OCI-LY7 (cell line): ENCODE data around the gene AP1M1.

Source experiments
- EZH2phosphoT487 ChIP-seq: fragments of 200-600 bp; sonication (generic); IDR thresholded peaks from 2 replicates; pipeline ENCODE4 v1.6.1; 2018; ENCODE audit warnings: low read depth, borderline replicate concordance, mild to moderate bottlenecking, mixed run types, antibody characterized with exemption, low read length, moderate library complexity, mixed read lengths
- TF ChIP-seq, protein P1 (sequence below): fragments of 200-600 bp; sonication (generic); conservative IDR thresholded peaks from 2 replicates; pipeline ENCODE4 v1.5.1; 2014; ENCODE audit warnings: mild to moderate bottlenecking, antibody characterized with exemption, low read length, moderate library complexity, mixed read lengths

DNA sequence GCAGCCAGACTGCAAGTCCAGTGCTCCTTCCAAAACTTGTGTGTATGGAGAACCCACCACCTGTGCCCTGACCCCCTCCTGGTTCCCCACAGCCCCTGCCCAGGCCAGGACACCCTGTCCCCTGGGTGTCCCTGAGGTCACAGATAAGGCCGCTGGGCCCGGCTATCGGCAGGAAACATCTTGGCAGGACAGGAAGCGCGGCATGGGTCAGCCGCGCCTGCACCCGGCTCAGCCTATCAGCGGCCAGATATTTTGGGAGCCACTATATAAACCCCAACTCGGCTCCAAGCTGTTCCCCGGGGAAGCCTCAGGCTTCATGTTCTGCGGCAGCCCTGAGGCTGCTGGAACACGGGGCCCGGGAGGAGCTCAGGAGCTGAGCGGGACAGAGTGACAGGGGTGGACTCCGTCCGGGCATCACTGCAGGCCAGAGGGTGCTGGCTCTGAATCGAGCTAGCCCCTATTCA is 60.8 kb downstream of the AP1M1 start:
- TF ChIP-seq, protein P1, sequence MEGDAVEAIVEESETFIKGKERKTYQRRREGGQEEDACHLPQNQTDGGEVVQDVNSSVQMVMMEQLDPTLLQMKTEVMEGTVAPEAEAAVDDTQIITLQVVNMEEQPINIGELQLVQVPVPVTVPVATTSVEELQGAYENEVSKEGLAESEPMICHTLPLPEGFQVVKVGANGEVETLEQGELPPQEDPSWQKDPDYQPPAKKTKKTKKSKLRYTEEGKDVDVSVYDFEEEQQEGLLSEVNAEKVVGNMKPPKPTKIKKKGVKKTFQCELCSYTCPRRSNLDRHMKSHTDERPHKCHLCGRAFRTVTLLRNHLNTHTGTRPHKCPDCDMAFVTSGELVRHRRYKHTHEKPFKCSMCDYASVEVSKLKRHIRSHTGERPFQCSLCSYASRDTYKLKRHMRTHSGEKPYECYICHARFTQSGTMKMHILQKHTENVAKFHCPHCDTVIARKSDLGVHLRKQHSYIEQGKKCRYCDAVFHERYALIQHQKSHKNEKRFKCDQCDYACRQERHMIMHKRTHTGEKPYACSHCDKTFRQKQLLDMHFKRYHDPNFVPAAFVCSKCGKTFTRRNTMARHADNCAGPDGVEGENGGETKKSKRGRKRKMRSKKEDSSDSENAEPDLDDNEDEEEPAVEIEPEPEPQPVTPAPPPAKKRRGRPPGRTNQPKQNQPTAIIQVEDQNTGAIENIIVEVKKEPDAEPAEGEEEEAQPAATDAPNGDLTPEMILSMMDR: no peak
- TF ChIP-seq EZH2phosphoT487: no peak
